ENCODE measurements around the gene ST6GALNAC1.

GRCh38 chr17:76689859-76690258, 46.3 kb upstream of the ST6GALNAC1 start:
- TF ChIP-seq ZNF766 (CRISPR knock-in tag; IDR thresholded peaks at IDR 0.05; ENCODE audit: borderline replicate concordance) (no peak), POLR2A (IDR thresholded peaks at IDR 0.05; ENCODE audit: insufficient read depth in 1 of 2, low read depth in 2 of 2, low read length in 2 of 2) (no peak), THRA (CRISPR knock-in tag; IDR thresholded peaks at IDR 0.05; ENCODE audit: borderline replicate concordance) (no peak), NBN (conservative IDR thresholded peaks at IDR 0.05) (no peak), POLR2AphosphoS5 (IDR thresholded peaks at IDR 0.05; ENCODE audit: low read depth, low read length) (no peak)
- TF ChIP-seq, protein P1, sequence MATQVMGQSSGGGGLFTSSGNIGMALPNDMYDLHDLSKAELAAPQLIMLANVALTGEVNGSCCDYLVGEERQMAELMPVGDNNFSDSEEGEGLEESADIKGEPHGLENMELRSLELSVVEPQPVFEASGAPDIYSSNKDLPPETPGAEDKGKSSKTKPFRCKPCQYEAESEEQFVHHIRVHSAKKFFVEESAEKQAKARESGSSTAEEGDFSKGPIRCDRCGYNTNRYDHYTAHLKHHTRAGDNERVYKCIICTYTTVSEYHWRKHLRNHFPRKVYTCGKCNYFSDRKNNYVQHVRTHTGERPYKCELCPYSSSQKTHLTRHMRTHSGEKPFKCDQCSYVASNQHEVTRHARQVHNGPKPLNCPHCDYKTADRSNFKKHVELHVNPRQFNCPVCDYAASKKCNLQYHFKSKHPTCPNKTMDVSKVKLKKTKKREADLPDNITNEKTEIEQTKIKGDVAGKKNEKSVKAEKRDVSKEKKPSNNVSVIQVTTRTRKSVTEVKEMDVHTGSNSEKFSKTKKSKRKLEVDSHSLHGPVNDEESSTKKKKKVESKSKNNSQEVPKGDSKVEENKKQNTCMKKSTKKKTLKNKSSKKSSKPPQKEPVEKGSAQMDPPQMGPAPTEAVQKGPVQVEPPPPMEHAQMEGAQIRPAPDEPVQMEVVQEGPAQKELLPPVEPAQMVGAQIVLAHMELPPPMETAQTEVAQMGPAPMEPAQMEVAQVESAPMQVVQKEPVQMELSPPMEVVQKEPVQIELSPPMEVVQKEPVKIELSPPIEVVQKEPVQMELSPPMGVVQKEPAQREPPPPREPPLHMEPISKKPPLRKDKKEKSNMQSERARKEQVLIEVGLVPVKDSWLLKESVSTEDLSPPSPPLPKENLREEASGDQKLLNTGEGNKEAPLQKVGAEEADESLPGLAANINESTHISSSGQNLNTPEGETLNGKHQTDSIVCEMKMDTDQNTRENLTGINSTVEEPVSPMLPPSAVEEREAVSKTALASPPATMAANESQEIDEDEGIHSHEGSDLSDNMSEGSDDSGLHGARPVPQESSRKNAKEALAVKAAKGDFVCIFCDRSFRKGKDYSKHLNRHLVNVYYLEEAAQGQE (IDR thresholded peaks at IDR 0.05; ENCODE audit: borderline replicate concordance in 1 of 2, low read depth in 1 of 2, low read length in 2 of 2), result no peak
- TF ChIP-seq, protein P2, sequence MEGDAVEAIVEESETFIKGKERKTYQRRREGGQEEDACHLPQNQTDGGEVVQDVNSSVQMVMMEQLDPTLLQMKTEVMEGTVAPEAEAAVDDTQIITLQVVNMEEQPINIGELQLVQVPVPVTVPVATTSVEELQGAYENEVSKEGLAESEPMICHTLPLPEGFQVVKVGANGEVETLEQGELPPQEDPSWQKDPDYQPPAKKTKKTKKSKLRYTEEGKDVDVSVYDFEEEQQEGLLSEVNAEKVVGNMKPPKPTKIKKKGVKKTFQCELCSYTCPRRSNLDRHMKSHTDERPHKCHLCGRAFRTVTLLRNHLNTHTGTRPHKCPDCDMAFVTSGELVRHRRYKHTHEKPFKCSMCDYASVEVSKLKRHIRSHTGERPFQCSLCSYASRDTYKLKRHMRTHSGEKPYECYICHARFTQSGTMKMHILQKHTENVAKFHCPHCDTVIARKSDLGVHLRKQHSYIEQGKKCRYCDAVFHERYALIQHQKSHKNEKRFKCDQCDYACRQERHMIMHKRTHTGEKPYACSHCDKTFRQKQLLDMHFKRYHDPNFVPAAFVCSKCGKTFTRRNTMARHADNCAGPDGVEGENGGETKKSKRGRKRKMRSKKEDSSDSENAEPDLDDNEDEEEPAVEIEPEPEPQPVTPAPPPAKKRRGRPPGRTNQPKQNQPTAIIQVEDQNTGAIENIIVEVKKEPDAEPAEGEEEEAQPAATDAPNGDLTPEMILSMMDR (CRISPR knock-in tag; IDR thresholded peaks at IDR 0.05), result no peak

All from HepG2 (cell line).